ENCODE measurements around the gene PHOX2A.

DNA sequence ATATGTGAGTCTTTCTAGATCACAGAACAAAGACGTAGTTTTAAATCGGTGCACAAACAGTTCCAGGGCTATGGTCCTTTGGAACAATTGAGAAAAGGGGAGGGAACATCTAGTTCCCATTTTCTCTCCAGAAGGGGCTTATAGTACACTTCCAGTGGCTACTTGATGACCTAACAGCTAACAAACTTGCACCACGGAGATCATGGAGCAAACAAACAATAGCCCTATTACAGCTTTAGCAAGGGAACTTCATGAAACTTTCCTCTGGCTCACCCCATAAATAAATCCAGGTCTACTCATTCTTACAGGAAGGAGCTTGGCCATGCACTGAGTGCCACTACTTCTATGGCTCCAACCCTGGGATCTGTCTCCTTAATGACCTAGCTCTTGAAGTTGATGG is 35.7 kb downstream of the PHOX2A start:
- TF ChIP-seq POLR2AphosphoS5 (IDR thresholded peaks at IDR 0.05; ENCODE audit: insufficient read depth in 1 of 2, low read depth in 1 of 2) = no peak
- TF ChIP-seq, protein P1, sequence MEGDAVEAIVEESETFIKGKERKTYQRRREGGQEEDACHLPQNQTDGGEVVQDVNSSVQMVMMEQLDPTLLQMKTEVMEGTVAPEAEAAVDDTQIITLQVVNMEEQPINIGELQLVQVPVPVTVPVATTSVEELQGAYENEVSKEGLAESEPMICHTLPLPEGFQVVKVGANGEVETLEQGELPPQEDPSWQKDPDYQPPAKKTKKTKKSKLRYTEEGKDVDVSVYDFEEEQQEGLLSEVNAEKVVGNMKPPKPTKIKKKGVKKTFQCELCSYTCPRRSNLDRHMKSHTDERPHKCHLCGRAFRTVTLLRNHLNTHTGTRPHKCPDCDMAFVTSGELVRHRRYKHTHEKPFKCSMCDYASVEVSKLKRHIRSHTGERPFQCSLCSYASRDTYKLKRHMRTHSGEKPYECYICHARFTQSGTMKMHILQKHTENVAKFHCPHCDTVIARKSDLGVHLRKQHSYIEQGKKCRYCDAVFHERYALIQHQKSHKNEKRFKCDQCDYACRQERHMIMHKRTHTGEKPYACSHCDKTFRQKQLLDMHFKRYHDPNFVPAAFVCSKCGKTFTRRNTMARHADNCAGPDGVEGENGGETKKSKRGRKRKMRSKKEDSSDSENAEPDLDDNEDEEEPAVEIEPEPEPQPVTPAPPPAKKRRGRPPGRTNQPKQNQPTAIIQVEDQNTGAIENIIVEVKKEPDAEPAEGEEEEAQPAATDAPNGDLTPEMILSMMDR (IDR thresholded peaks at IDR 0.05) = no peak
- TF ChIP-seq POLR2A (IDR thresholded peaks at IDR 0.05) = no peak

Measured in vagina (tissue), 2 donors.